ENCODE data around the gene LITAFD. TPM values are rescaled to one million over a fixed set of nuclear protein-coding genes. Genes with fewer than 3 reads are reported as not detected.

The LITAFD gene
- total and polyA plus RNA-seq, 2 donors, result not detected

Other genes with a start within 250 kb of the LITAFD start
- 9.0 TPM for gene ABAT, start 207.7 kb upstream of the LITAFD start, total RNA-seq
- 12.3 TPM for gene ABAT, start 207.7 kb upstream of the LITAFD start, polyA plus RNA-seq
- 4.7 TPM for gene TMEM186, start 84.7 kb upstream of the LITAFD start, total RNA-seq
- 10.6 TPM for gene TMEM186, start 84.7 kb upstream of the LITAFD start, polyA plus RNA-seq
- 34.8 TPM for gene PMM2, start 84.5 kb upstream of the LITAFD start, total RNA-seq
- gene PMM2, start 84.5 kb upstream of the LITAFD start, polyA plus RNA-seq, result 16.9 TPM
- 62.1 TPM for gene CARHSP1, start 13.3 kb upstream of the LITAFD start, total RNA-seq
- 77.9 TPM for gene CARHSP1, start 13.3 kb upstream of the LITAFD start, polyA plus RNA-seq
- 100 TPM for gene USP7, start 81.6 kb downstream of the LITAFD start, total RNA-seq
- 39.1 TPM for gene USP7, start 81.6 kb downstream of the LITAFD start, polyA plus RNA-seq
- 69.1 TPM for gene HAPSTR1, start 209.3 kb downstream of the LITAFD start, total RNA-seq
- 16.9 TPM for gene HAPSTR1, start 209.3 kb downstream of the LITAFD start, polyA plus RNA-seq

Data from urinary bladder (tissue), 2 donors.